Measurements from ENCODE around the gene OR2A14. TPM values are rescaled to one million over a fixed set of nuclear protein-coding genes. Genes with fewer than 3 reads are reported as not detected.

Gene OR2A14
- total and polyA plus RNA-seq, 2 experiments from 2014 or later, result 0.27 TPM; not detected in 1

DNA sequence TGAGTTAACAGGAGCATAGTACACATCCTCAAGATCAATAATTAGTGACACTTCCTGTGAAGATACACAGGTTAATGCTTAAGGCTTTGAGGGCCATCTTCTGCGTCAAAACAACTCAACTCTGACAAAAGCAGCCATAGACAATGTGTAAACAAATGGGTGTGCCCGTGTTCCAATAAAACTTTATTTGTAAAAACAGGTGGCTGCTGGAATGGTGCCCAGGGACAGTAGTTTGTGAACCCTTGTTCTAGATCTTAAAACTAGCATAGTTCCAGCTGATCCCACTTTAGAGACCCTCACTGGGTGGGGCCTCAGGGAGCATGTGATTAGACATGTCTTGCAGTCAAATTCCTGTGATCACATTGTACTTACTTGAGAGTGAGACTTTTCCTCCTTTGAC lies 7.8 kb downstream of the OR2A14 start:
- DNase-seq (ENCODE audit: low spot score), result no peak
- TF ChIP-seq EZH2phosphoT487 (IDR thresholded peaks at IDR 0.05; ENCODE audit: low read depth, severe bottlenecking, unreplicated experiment), result no peak
- TF ChIP-seq CTCF (IDR thresholded peaks at IDR 0.05; ENCODE audit: poor library complexity), result no peak
- TF ChIP-seq EZH2 (IDR thresholded peaks at IDR 0.05; ENCODE audit: borderline replicate concordance), result no peak
- Histone ChIP-seq H4K20me1 (ENCODE audit: insufficient read depth, poor library complexity, severe bottlenecking) (no peaks in the 10 kb centered on the region), H3K27me3 (no peaks in the 10 kb centered on the region), H2AFZ (no peak overlapping the region), H3K4me2 (no peak overlapping the region), H3K4me3 (no peak overlapping the region), H3K36me3 (replicated peaks; ENCODE audit: insufficient read depth, low read depth) (no peaks in the 10 kb centered on the region), H3K9me3 (ENCODE audit: low read depth) (no peaks in the 10 kb centered on the region), H3K79me2 (no peaks in the 10 kb centered on the region), H3K27ac (no peak overlapping the region), H3K9me2 (replicated peaks; ENCODE audit: insufficient read depth) (no peaks in the 10 kb centered on the region), H3K4me1 (ENCODE audit: insufficient read depth) (no peaks in the 10 kb centered on the region)
- WGBS (ENCODE audit: low lambda C conversion rate, missing lambda C conversion rate), result 77% methylated on average over 2 of the region's 2 CpGs

DNA sequence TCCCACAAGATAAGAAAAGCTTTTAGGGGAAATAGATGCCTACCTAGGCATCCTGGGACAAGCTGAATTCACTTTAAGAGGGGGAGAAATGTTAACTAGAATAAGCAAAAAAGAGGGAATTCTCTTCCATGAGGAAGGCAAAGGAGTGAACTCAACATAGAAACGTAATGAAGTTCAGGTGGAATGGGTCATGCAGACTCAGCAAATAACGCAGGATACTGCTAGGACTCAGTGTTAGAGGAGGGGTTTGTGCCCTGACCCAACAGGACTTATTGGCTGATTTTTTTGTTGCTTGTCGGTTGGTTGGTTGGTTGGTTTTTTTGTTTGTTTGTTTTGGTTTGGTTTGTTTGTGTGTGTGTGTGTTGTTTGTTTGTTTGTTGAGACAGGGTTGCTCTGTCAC lies 9.3 kb downstream of the OR2A14 start:
- no peak for TF ChIP-seq CTCF (IDR thresholded peaks at IDR 0.05; ENCODE audit: poor library complexity)
- TF ChIP-seq EZH2phosphoT487 (IDR thresholded peaks at IDR 0.05; ENCODE audit: low read depth, severe bottlenecking, unreplicated experiment), result no peak
- no peak for TF ChIP-seq EZH2 (IDR thresholded peaks at IDR 0.05; ENCODE audit: borderline replicate concordance)
- no peaks in the 10 kb centered on the region for H3K9me2 ChIP-seq (replicated peaks; ENCODE audit: insufficient read depth)

DNA sequence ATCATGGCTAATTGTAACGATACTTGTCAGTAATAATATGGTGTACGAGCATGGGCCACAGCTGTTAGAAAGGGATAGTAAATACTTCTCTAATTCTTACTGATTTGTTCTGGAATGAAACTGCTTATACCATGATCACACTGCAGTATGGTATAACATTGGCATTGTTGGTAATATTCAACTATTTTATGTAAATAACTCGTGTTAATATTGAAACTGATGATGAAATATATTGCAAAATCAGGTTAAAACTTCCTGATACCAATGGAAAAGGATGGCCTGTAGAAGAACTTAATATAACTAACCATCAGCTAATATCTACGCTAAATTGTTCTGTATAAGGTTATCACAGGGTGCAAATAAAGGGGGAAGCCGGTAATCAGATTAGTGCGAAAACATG lies 10.3 kb downstream of the OR2A14 start:
- WGBS (ENCODE audit: low lambda C conversion rate, missing lambda C conversion rate), result 89% methylated on average over 6 of the region's 6 CpGs
- H3K27me3 ChIP-seq, result no peaks in the 10 kb centered on the region
- no peaks in the 10 kb centered on the region for H3K4me1 ChIP-seq (ENCODE audit: insufficient read depth)
- H3K36me3 ChIP-seq (replicated peaks; ENCODE audit: insufficient read depth, low read depth), result no peaks in the 10 kb centered on the region
- H3K79me2 ChIP-seq, result no peaks in the 10 kb centered on the region
- no peaks in the 10 kb centered on the region for H3K9me3 ChIP-seq (ENCODE audit: low read depth)
- DNase-seq (ENCODE audit: low spot score), result no peak
- no peak overlapping the region for H3K4me2 ChIP-seq
- no peak overlapping the region for H2AFZ ChIP-seq
- H3K9me2 ChIP-seq (replicated peaks; ENCODE audit: insufficient read depth), result no peaks in the 10 kb centered on the region
- H4K20me1 ChIP-seq (ENCODE audit: insufficient read depth, poor library complexity, severe bottlenecking), result no peaks in the 10 kb centered on the region
- TF ChIP-seq CTCF (IDR thresholded peaks at IDR 0.05; ENCODE audit: poor library complexity), result no peak
- TF ChIP-seq EZH2 (IDR thresholded peaks at IDR 0.05; ENCODE audit: borderline replicate concordance), result no peak
- no peak for TF ChIP-seq EZH2phosphoT487 (IDR thresholded peaks at IDR 0.05; ENCODE audit: low read depth, severe bottlenecking, unreplicated experiment)
- H3K27ac ChIP-seq, result no peak overlapping the region
- no peak overlapping the region for H3K4me3 ChIP-seq

More for the DNA sequence above, 9.3 kb downstream of the OR2A14 start:
- Histone ChIP-seq H3K79me2 (no peaks in the 10 kb centered on the region), H3K36me3 (replicated peaks; ENCODE audit: insufficient read depth, low read depth) (no peaks in the 10 kb centered on the region), H3K4me2 (no peak overlapping the region), H3K27me3 (no peaks in the 10 kb centered on the region), H2AFZ (no peak overlapping the region), H3K4me1 (ENCODE audit: insufficient read depth) (no peaks in the 10 kb centered on the region), H3K27ac (no peak overlapping the region), H3K9me3 (ENCODE audit: low read depth) (no peaks in the 10 kb centered on the region), H3K4me3 (no peak overlapping the region), H4K20me1 (ENCODE audit: insufficient read depth, poor library complexity, severe bottlenecking) (no peaks in the 10 kb centered on the region)
- DNase-seq (ENCODE audit: low spot score), result no peak
- 81% methylated on average over 3 of the region's 3 CpGs for WGBS (ENCODE audit: low lambda C conversion rate, missing lambda C conversion rate)

DNA sequence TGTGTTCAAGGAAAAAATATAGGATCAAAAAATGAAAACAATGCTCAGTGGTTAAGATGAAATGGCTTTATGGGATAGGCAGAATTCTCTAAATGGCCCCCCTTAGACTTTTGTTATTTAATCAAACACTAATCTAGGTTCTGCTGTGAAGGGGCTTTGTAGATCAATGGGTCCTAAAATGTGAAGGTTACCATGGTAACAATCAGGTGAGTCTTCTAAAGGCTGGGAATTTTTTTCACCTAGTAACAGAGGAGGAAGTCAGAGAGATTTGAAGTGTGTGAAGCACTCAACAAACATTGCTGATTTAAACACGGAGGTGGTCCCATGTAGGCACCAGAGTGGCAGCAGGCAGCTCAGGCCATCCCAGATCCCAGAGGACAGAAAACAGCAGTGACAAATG lies 11.1 kb downstream of the OR2A14 start:
- H3K79me2 ChIP-seq, result no peaks in the 10 kb centered on the region
- no peak overlapping the region for H2AFZ ChIP-seq
- TF ChIP-seq EZH2 (IDR thresholded peaks at IDR 0.05; ENCODE audit: borderline replicate concordance) (no peak), EZH2phosphoT487 (IDR thresholded peaks at IDR 0.05; ENCODE audit: low read depth, severe bottlenecking, unreplicated experiment) (no peak), CTCF (IDR thresholded peaks at IDR 0.05; ENCODE audit: poor library complexity) (no peak)
- H3K27me3 ChIP-seq, result no peaks in the 10 kb centered on the region
- 65% methylated on average over 1 of the region's 1 CpG for WGBS (ENCODE audit: low lambda C conversion rate, missing lambda C conversion rate)
- no peaks in the 10 kb centered on the region for H4K20me1 ChIP-seq (ENCODE audit: insufficient read depth, poor library complexity, severe bottlenecking)
- no peak for DNase-seq (ENCODE audit: low spot score)
- H3K9me2 ChIP-seq (replicated peaks; ENCODE audit: insufficient read depth), result no peaks in the 10 kb centered on the region
- H3K9me3 ChIP-seq (ENCODE audit: low read depth), result no peaks in the 10 kb centered on the region
- no peaks in the 10 kb centered on the region for H3K4me1 ChIP-seq (ENCODE audit: insufficient read depth)
- H3K27ac ChIP-seq, result no peak overlapping the region
- no peaks in the 10 kb centered on the region for H3K36me3 ChIP-seq (replicated peaks; ENCODE audit: insufficient read depth, low read depth)
- H3K4me3 ChIP-seq, result no peak overlapping the region
- no peak overlapping the region for H3K4me2 ChIP-seq

Measured in hepatocyte (in vitro differentiated cells).